Measurements from ENCODE around the gene ASB10. TPM values are rescaled to one million over a fixed set of nuclear protein-coding genes. Genes with fewer than 3 reads are reported as not detected.

ASB10 gene
- total and polyA plus RNA-seq, 2 donors (not counting 1 experiment from before 2014, with no cell fraction given) = not detected

DNA sequence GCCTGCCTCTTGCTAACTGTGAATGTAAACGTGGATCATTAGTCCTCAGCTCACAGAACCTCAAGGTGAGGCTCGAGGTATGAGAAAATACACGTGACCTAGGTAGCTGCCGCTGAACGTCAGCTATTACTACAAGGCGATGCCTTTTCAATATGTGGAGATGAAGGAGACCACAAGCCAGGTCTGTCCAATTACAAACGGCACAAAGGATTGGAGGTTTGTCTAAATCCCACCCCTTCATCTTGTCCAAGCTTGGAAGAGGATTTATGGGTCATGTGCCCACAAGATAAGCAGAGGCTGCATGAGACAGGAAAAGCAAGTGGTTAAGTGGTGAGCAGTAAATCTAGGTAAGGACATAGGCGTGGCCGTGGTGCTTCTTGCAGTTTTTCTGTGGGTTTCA lies 19.9 kb upstream of the ASB10 start:
- Histone ChIP-seq H3K4me2 (replicated peaks; ENCODE audit: low read depth, low read length, poor library complexity, severe bottlenecking) (no peak overlapping the region), H3K36me3 (replicated peaks in 1 of 2; ENCODE audit: control extremely low read depth in 1 of 2, control insufficient read depth in 1 of 2, extremely low read depth in 1 of 2, insufficient read depth in 2 of 2, low read length in 1 of 2) (no peaks in the 10 kb centered on the region), H3K79me2 (ENCODE audit: control insufficient read depth, insufficient read depth, low read length) (no peaks in the 10 kb centered on the region), H3K4me1 (ENCODE audit: control insufficient read depth in 2 of 2, insufficient read depth in 2 of 2, low read length in 2 of 2) (no peaks in the 10 kb centered on the region), H3K4me3 (ENCODE audit: control extremely low read depth in 1 of 5, extremely low read depth in 1 of 5, insufficient read depth in 1 of 5, low read depth in 2 of 5, low read length in 4 of 5) (no peak overlapping the region), H2AFZ (ENCODE audit: insufficient read depth, low read depth, low read length, poor library complexity, severe bottlenecking) (no peak overlapping the region), H3K27me3 (replicated peaks in 1 of 4; ENCODE audit: control extremely low read depth in 1 of 4, control insufficient read depth in 3 of 4, insufficient read depth in 4 of 4, low read length in 3 of 4) (peaks cover 0 to 22% (median 1%) of the 10 kb centered on the region in 4 experiments), H3K9ac (ENCODE audit: low read length) (no peak overlapping the region), H4K20me1 (ENCODE audit: control insufficient read depth, insufficient read depth, low read length, poor library complexity, severe bottlenecking) (no peaks in the 10 kb centered on the region), H3K9me3 (ENCODE audit: control extremely low read depth in 1 of 3, control insufficient read depth in 2 of 3, insufficient read depth in 1 of 3, low read length in 2 of 3) (no peaks in the 10 kb centered on the region), H3K27ac (ENCODE audit: low read length in 2 of 2) (no peak overlapping the region)
- Mint-ChIP-seq H3K9me3 (ENCODE audit: insufficient read depth) (no peaks in the 10 kb centered on the region), H3K27me3 (peaks cover 18% of the 10 kb centered on the region), H3K4me3 (no peak overlapping the region), H3K4me1 (no peaks in the 10 kb centered on the region), H3K27ac (no peak overlapping the region)
- ATAC-seq (ENCODE audit: low read depth) (no peak), DNase-seq (no peak)
- CTCF ChIA-PET = no interaction called here
- POLR2A ChIA-PET = no interaction called here
- intact Hi-C loops (cut with micrococcal nuclease) = no loop called here
- no peak for TF ChIP-seq EZH2 (IDR thresholded peaks at IDR 0.05; ENCODE audit: borderline replicate concordance, insufficient read depth, low read depth, low read length, poor library complexity, severe bottlenecking)
- TF ChIP-seq, protein P1, sequence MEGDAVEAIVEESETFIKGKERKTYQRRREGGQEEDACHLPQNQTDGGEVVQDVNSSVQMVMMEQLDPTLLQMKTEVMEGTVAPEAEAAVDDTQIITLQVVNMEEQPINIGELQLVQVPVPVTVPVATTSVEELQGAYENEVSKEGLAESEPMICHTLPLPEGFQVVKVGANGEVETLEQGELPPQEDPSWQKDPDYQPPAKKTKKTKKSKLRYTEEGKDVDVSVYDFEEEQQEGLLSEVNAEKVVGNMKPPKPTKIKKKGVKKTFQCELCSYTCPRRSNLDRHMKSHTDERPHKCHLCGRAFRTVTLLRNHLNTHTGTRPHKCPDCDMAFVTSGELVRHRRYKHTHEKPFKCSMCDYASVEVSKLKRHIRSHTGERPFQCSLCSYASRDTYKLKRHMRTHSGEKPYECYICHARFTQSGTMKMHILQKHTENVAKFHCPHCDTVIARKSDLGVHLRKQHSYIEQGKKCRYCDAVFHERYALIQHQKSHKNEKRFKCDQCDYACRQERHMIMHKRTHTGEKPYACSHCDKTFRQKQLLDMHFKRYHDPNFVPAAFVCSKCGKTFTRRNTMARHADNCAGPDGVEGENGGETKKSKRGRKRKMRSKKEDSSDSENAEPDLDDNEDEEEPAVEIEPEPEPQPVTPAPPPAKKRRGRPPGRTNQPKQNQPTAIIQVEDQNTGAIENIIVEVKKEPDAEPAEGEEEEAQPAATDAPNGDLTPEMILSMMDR (IDR thresholded peaks at IDR 0.05) = no peak
- WGBS (ENCODE audit: insufficient coverage) = 13% methylated on average over 6 of the region's 9 CpGs

DNA sequence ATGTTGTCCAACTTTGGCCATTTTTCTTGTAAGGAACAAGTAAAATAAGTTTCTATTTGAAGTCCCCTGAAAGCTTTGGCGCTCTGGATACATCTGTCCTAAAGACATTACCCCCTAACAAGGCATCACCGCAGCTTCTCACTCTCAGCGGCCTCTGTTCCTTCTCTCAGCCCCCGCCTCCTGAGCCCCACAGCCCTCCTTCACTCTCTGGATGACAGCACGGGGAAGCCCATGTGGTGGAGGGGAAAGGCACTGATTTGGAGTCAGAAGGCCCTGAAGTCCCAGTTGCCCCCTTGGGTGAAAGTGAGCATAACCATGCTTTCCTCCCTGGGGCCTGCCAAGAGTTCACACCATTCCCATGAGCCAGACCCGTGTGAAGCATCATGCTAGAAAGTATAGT lies 18.7 kb upstream of the ASB10 start:
- H4K20me1 ChIP-seq (ENCODE audit: control insufficient read depth, insufficient read depth, low read length, poor library complexity, severe bottlenecking) = no peaks in the 10 kb centered on the region
- H3K79me2 ChIP-seq (ENCODE audit: control insufficient read depth, insufficient read depth, low read length) = no peaks in the 10 kb centered on the region
- POLR2A ChIA-PET = no interaction called here
- intact Hi-C loops (cut with micrococcal nuclease) = no loop called here
- DNase-seq (no peak), ATAC-seq (ENCODE audit: low read depth) (no peak)
- CTCF ChIA-PET = interaction anchor here (1.1 kb wide), 1 partner anchor 82 kb away, joined by 3 read pairs; no protein-coding TSS in a partner anchor
- no peak overlapping the region for H3K4me2 ChIP-seq (replicated peaks; ENCODE audit: low read depth, low read length, poor library complexity, severe bottlenecking)
- H3K4me3 Mint-ChIP-seq = no peak overlapping the region
- H2AFZ ChIP-seq (ENCODE audit: insufficient read depth, low read depth, low read length, poor library complexity, severe bottlenecking) = no peak overlapping the region
- no peak overlapping the region for H3K4me3 ChIP-seq (ENCODE audit: control extremely low read depth in 1 of 5, extremely low read depth in 1 of 5, insufficient read depth in 1 of 5, low read depth in 2 of 5, low read length in 4 of 5)
- no peak overlapping the region for H3K27ac Mint-ChIP-seq
- H3K9me3 ChIP-seq (ENCODE audit: control extremely low read depth in 1 of 3, control insufficient read depth in 2 of 3, insufficient read depth in 1 of 3, low read length in 2 of 3) = no peaks in the 10 kb centered on the region
- H3K27me3 ChIP-seq (replicated peaks in 1 of 4; ENCODE audit: control extremely low read depth in 1 of 4, control insufficient read depth in 3 of 4, insufficient read depth in 4 of 4, low read length in 3 of 4) = peaks cover 0 to 22% (median 1%) of the 10 kb centered on the region in 4 experiments
- H3K36me3 ChIP-seq (replicated peaks in 1 of 2; ENCODE audit: control extremely low read depth in 1 of 2, control insufficient read depth in 1 of 2, extremely low read depth in 1 of 2, insufficient read depth in 2 of 2, low read length in 1 of 2) = no peaks in the 10 kb centered on the region
- no peak overlapping the region for H3K27ac ChIP-seq (ENCODE audit: low read length in 2 of 2)
- H3K9ac ChIP-seq (ENCODE audit: low read length) = no peak overlapping the region
- H3K9me3 Mint-ChIP-seq (ENCODE audit: insufficient read depth) = no peaks in the 10 kb centered on the region
- H3K4me1 Mint-ChIP-seq = no peaks in the 10 kb centered on the region
- no peak for TF ChIP-seq EZH2 (IDR thresholded peaks at IDR 0.05; ENCODE audit: borderline replicate concordance, insufficient read depth, low read depth, low read length, poor library complexity, severe bottlenecking)
- TF ChIP-seq, protein P1 (IDR thresholded peaks at IDR 0.05) = no peak
- H3K27me3 Mint-ChIP-seq = peaks cover 23% of the 10 kb centered on the region
- no peaks in the 10 kb centered on the region for H3K4me1 ChIP-seq (ENCODE audit: control insufficient read depth in 2 of 2, insufficient read depth in 2 of 2, low read length in 2 of 2)
- WGBS (ENCODE audit: insufficient coverage) = no CpG with 5 or more reads among the region's 6 CpGs
